GM19193 (cell line): Measurements from ENCODE around the gene SCLY.

Experiments used
- POLR2A ChIP-seq: IDR thresholded peaks from 4 replicates; pipeline ENCODE4 v1.6.1; 2011; ENCODE audit not compliant: insufficient read depth, insufficient read length; ENCODE audit errors: extremely low read depth

Gene SCLY

GRCh38 chr2:238032755-238033337, 28.0 kb upstream of the SCLY start:
- TF ChIP-seq POLR2A, result no peak

- TF ChIP-seq POLR2A, result no peak
These were observed 22.6 kb upstream of the SCLY start for GRCh38 chr2:238038203-238038602.

GRCh38 chr2:238039151-238039550, 21.6 kb upstream of the SCLY start:
- TF ChIP-seq POLR2A, result no peak

GRCh38 chr2:238039985-238040384, 20.8 kb upstream of the SCLY start:
- no peak for TF ChIP-seq POLR2A

GRCh38 chr2:238040918-238041317, 19.9 kb upstream of the SCLY start:
- TF ChIP-seq POLR2A, result no peak

- TF ChIP-seq POLR2A, result no peak
These were observed 18.7 kb upstream of the SCLY start for GRCh38 chr2:238042090-238042489.

GRCh38 chr2:238042849-238043584, 17.8 kb upstream of the SCLY start:
- no peak for TF ChIP-seq POLR2A

GRCh38 chr2:238043851-238044250, 16.9 kb upstream of the SCLY start:
- no peak for TF ChIP-seq POLR2A

GRCh38 chr2:238045575-238045974, 15.2 kb upstream of the SCLY start:
- no peak for TF ChIP-seq POLR2A

GRCh38 chr2:238046725-238047270, 14.0 kb upstream of the SCLY start:
- no peak for TF ChIP-seq POLR2A

- TF ChIP-seq POLR2A, result no peak
These were observed 7.5 kb upstream of the SCLY start for GRCh38 chr2:238053191-238053776.

GRCh38 chr2:238055841-238056240, 5.0 kb upstream of the SCLY start:
- TF ChIP-seq POLR2A, result no peak

GRCh38 chr2:238059505-238059904, 1.3 kb upstream of the SCLY start:
- no peak for TF ChIP-seq POLR2A

- TF ChIP-seq POLR2A, result no peak
These were observed 682 bp upstream of the SCLY start for GRCh38 chr2:238060096-238060541.

GRCh38 chr2:238061315-238062202, 758 bp downstream of the SCLY start:
- no peak for TF ChIP-seq POLR2A

GRCh38 chr2:238063414-238064189, 2.8 kb downstream of the SCLY start:
- TF ChIP-seq POLR2A, result no peak
